Activated naive CD4-positive, alpha-beta T cell (primary cell): ENCODE results near the gene OBI1.

Experiments used
- DNase-seq, 4 experiments: peaks; one replicate each; lab custom pipeline; 2025; lab: John Stamatoyannopoulos, UW

The OBI1 gene

DNA sequence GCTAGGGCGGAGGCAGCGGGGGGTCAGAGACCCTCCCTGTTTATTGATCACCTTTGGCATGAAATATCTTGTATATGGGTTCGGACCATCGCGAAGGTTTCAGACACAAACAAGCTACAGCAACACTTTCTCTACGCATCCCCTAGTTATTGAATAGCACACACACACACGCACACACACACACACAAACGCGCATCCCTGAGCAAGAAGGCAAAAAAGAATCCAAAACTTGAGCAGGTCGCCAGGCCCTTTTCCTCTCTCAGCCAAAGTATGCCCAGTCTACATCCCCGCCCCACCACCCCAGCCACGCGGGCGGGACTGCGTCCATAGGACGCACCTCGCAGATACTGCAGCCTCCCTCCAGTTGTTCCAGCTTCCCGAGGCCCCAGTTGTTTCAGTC lies 71.6 kb downstream of the OBI1 start:
- DNase-seq = no peak

DNA sequence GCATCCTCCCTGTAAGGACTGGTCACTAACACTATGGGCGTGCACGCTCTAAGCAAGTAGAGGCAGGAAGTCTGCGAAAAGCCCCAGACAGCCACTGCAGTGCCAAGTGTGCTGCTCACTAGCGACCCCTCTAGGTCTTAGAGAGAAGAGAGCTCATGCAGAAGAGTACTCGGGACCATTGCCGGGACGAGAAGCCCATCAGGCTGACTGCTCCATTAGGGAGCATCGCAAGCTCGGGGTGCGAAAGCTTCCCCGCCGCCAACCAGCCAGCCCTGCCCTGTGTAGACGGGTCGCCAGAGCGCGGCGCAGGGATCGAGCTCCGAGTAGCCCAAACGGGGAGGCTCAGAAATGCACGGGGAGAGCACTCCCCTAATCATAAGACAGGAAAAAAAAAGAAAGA lies 72.2 kb downstream of the OBI1 start:
- no peak for DNase-seq

- no peak for DNase-seq
Measured at GRCh38 chr13:78576261-78576660, 82.7 kb downstream of the OBI1 start.

- DNase-seq = no peak
Measured at GRCh38 chr13:78572459-78572858, 86.5 kb downstream of the OBI1 start.

DNA sequence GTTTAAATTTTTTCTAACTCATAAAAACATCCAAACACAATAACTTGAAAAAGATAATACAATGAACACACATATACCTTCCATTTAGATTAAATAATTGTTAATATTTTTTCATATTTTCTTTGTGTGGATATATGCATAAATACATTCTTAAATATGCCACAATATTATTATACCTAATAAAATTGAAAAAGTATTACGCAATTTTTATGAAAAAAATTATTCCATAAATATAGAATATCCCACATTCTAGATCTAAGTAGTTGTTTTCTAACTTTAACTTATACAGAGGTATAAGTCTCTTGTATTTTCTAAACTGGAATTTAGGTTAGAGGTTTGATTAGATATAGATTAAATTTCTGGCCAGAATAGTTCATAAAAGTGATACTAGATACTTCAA lies 89.9 kb downstream of the OBI1 start:
- DNase-seq = no peak

DNA sequence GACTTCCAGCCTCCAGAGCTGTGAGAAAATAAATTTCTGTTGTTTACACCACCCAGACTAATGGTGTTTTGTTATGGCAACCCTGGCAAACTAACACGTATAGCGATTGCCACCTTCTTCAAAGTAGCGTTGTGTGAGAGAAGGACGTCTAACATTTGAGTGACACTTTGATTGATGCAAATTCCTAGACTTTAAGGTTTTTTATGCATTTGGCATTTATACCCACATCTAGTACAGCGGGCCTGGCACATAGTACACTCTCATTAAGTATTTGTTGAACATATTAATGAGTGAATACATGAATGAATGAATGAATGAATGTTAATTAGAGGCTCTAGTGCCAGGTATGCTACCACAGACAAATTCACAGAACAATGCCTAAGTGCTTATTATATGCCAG lies 92.3 kb downstream of the OBI1 start:
- DNase-seq = no peak
